Uterus (tissue), 2 donors: Measurements from ENCODE around the gene FAM110A.

Source experiments
- CTCF ChIP-seq, 4 experiments: fragments of 200-600 bp in 2 of 4; fragments of 450-650 bp in 2 of 4; sonication (generic) in 2 of 4; IDR thresholded peaks; one replicate each; pipeline ENCODE4 v1.5.1; 2016 to 2019; ENCODE audit warnings: antibody characterized with exemption in 4 of 4, mild to moderate bottlenecking in 2 of 4, moderate library complexity in 1 of 4
- POLR2A ChIP-seq, 2 donors: fragments of 450-650 bp; IDR thresholded peaks; one replicate each; pipeline ENCODE4 v1.6.1; 2016; ENCODE audit warnings: antibody characterized with exemption in 2 of 2, mild to moderate bottlenecking in 1 of 2, moderate library complexity in 1 of 2

GRCh38 chr20:844473-845225, 11.1 kb downstream of the FAM110A start:
- TF ChIP-seq POLR2A (IDR thresholded peaks at IDR 0.05): no peak
- no peak for TF ChIP-seq CTCF (IDR thresholded peaks at IDR 0.05)
